ENCODE results near the gene CLOCK.

Gene CLOCK

DNA sequence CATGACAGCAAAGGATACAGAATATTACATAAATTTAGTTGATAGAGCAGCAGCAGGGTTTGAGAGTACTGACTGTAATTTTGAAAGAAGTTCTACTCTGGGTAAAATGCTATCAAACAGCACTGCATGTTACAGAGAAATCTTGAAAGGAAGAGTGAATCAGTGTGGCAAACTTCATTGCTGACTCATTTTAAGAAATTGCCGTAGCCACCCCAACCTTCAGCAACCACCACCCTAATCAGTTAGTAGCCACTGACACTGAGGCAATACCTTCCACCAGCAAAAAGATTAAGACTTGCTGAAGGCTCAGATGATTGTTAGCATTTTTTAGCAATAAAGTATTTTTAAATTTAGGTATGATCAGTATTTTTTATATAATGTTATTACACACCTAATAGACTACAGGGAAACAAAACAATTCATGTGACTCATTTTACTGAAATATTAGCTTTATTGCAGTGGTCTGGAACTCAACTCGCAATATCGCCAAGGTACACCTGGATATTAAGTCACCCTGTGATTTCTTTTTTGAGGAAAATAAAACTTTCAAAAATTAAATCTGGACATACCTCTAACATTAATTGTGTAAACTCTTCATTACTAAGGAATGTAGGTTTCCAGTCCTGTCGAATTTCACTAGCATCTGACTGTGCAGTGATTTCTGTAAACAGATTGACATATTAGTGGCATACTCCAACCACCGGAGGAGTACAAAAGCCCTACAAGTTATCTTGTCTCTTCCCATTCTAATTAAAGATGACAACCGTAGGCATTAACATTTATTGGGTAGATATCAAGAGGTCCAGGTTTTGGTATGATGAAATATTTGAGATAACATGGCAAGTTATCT lies 71.1 kb downstream of the CLOCK start:
- DNase-seq: no peak

DNA sequence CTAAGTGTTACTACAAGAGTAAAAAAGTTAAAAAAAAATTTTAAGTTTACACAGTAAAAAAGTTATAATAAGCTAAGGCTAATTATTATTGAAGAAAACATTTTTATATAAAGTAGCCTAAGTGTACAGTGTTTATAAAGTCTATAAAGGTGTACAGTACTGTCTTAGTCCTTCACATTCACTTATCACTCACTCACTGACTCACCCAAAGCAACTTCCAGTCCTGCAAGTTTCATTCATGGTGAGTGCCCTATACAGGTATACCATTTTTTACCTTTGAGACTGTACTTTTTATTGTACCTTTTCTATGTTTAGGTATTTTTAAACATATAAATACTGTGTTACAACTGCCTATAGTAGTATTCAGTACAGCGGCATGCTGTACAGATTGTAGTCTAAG lies 76.7 kb downstream of the CLOCK start:
- DNase-seq: no peak

DNA sequence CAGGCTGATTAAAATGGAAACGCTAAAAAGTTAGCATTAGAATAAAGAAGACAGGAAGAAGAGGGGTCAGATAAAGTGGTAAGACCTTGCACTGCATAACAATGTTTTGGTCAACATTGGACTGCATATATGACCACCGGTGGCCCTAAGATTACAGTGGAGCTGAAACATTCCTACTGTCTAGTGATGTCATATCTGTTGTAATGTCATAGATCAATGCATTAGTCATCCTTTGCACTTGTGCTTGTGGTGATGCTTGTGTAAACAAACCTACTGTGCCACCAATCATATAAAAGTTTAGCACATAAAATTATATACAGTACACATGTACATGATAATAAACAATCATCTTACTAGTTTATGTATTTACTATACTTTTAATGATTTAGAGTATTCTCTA lies 78.0 kb downstream of the CLOCK start:
- DNase-seq: no peak

DNA sequence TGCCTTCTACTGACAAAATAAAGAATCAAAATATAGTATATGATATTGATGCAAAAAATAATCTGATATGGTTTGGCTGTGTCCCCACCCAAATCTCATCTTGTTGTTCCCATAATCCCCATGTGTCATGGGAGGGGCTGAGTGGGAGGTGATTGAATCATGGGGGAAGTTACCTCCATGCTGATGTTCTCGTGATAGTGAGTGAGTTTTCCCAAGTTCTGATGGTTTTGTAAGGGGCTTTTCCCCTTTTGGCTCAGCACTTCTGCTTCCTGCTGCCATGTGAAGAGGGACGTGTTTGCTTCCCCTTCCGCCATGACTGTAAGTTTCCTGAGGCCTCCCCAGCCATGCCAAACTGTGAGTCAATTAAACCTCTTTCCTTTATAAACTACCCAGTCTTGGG lies 80.7 kb downstream of the CLOCK start:
- DNase-seq: no peak

DNA sequence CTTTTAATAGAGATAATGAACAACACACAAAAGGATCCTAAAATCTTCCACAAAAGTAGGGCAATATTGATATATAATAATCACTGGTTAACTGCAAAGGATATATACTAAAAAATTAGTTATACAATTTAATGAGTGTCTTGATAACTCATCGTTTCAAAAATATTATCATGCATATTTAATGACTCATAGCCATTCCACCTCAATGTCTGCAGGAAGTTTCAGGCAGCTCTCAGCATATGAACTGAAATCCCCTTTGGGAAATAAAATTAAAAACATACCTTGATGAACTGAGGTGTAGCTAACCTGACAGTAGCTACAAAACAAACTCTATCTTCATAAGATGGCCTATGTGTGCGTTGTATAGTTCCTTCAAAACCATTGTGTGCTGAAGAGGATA lies 88.1 kb downstream of the CLOCK start:
- no peak for DNase-seq

DNA sequence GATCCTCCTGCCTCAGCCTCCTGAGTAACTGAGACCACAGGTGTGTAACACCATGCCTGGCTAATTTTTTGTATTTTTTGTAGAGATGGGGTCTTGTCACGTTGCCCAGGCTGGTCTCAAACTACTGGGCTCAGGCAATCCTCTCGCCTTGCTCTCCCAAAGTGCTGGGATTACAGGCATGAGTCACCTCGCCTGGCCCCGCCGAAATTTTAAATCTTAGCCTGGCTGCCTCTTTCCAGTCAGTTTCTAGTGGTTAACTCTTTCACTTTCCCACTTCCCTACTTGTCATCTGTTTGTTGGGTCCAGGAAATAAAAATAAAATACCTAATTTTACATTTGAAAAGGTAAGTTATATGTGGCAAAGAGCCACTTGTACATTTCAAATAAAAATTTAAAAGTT lies 88.5 kb downstream of the CLOCK start:
- DNase-seq: no peak

DNA sequence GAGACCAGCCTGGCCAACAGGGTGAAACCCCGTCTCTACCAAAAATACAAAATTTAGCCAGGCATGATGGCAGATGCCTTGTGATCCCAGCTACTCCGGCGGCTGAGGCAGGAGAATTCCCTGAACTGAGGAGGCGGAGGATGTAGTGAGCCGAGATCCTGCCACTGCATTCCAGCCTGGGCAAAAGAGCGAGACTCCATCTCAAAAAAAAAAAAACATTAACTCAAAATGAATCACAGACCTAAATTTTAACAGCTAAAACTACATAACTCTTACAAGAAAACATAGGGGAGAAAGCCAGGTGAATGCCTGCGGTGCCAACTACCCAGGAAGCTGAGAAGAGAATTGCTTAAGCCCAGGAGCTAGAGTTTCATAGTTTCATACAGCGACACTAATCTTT lies 96.1 kb downstream of the CLOCK start:
- DNase-seq: no peak

DNA sequence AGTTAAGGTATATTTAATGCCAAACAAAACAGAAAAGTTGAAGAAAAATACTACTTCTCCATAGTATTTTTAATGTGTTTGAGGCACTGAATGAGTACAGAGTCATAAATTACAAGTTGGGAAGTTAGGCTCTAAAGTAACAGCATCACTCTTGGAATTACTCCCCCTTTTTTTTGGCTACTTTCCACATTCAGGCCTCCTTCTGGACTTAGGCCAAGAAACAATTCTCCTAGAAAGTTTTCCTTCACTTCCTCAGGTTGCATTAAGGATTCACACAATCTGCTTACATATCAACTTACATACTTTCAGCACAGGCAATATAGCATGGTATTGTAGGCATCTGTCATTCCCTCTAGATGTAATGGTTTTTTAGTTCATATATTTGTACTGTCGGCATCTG lies 98.9 kb downstream of the CLOCK start:
- no peak for DNase-seq

DNA sequence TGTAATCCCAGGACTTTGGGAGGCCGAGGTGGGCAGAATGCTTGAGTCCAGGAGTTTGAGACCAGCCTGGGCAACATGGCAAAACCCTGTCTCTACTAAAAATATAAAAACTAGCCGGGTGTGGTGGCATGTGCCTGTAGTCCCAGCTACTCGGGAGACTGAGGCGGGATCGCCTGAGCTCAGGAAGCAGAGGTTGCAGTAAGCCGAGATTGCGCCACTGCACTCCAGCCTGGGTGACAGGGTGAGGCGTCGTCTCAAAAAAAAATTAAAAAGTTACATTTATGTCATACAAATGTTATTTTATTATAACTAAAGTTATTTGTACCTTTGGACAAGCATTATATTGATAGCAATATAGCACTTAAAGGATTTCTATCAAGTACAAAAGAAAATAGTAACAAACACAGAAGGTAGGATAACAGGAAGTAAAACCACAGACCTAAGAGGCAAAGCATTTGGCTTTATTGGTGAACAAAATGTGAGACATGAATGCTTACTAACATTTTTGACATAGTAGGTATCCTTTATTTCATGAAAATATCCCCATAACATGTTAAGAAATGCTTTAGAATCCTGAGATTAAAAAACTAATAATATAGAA lies 99.5 kb downstream of the CLOCK start:
- DNase-seq: no peak

DNA sequence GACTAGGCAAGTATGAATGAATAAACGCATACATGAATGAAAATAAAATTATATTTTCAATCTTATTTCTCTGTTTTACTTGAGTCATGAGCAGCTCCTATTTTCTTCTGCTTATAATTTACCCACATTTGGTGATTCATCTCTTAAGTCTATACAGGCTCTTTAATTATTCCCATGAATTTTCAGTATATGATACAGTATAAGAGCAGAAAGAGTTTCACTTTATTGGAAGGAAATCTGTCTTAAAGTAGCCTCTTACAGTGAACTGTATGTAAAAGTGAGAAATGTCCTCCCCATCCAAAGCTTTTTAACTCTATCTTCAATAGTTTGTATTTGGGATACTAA lies 100.2 kb downstream of the CLOCK start:
- DNase-seq: no peak

DNA sequence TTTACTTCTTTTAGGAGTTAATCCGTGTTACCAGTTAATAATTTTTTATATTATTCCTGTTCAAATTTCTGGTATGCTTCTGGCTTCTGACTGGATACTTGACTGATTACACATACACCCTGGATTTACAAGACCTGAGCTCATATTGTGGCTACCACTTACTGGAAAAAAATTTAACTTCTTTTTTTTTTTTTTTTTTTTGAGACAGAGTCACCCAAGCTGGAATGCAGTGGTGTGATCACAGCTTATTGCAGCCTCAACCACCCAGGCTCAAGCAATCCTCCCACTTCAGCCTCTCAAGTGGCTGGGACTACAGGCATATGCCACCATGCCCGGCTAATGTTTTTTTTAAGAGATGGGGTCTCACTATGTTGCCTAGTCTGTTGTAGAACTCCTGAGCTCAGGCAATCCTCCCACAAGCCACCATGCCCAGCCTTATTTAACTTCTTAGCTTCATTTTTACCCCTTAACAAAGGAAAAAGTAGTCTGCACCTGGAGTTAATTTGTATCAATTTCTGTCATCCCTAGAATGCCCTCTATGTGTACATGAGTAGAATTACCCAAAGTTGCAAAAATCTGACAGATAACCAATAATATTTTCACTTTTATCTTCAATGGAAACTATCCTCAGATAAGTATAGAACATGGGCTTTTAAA lies 100.7 kb downstream of the CLOCK start:
- DNase-seq: no peak

DNA sequence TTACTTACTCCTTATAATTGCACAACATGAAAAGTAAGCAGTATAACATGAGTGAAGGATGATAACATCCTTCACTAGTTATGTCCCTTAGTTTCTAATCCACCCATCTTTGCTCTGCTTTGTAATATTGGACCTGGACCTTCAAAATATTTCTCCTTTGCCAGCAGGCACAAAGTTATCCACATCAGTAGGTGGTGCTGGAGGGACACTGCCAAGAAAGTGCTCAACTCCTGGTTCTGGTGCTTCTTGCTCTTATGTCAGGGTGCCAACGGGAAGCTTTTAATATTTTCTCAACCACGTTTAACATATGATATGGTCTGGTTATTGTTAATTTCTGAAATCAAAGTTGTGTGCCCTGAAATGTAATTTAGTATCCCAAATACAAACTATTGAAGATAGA lies 101.9 kb downstream of the CLOCK start:
- peak in 1 of 2 experiments; percentile 20 for DNase-seq

DNA sequence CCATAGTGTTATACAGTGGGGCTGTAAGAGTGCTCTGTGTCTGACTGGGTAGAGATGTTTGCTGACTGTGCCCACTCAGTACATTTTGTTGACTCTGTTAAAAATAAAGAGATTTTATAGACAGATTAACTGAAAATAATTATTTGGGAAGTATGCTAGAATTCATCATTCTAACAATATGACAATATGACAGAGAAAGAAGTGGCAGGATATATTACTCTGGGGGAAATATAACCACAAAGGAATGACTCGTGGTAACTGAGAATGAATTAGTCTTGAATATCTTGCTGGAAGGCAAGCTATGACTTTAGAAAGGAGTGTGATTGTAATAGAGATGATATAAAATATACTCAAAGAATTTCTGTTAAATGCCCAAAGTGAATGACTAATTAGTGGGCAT lies 104.2 kb downstream of the CLOCK start:
- DNase-seq: no peak

DNA sequence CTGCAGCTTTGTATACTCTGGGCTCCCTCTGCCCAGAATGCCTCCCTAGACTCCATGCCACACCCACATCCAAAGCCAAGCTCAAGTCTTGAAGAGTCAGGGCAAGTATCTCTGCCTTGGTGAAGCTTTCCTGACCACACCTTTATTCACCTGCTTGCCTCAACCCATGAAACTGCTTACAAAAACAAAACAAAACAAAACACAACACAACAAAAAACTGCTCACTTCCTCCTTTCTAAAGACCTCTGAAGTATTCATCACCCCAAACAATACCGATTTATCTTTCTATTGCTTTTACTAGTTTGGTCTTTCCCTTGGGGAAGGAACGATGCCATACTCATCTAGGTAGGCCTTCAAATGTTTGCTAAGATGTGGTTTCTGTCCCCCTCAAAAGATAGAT lies 105.9 kb downstream of the CLOCK start:
- no peak for DNase-seq

DNA sequence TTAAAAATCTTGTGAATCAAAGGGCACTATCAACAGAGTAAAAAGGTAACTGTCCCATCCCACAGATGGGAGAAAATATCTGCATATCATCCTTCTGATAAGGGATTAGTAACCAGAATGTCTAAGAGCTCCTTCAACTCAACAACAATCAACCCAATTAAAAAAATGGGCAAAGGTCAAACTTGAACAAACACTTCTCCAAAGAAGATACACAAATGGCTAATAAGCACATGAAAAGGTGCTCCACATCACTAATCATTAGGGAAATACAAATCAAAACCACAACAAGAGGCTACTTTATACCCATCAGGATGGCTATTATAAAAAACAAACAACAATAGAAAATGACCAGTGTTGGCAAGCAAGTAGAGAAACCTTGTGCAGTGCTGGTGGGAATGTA lies 107.7 kb downstream of the CLOCK start:
- no peak for DNase-seq

DNA sequence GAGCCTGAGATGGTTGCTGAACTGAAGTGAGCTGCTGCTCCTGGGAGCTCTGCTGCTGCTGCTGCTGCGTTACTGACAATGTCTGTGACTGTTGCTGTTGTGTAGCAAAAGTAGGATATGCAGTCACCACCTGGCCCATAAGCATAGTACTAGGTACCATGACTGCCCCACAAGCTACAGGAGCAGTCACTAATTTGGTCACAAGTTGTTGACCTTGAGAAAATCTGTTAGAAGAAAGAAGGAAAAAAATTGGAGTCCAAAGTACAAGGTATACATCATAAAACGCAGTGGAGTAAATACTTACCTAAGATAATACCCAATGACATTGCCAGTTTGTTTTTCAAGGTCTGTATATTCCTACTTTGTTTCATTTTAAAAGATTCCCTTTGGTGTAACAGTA lies 108.4 kb downstream of the CLOCK start:
- no peak for DNase-seq

DNA sequence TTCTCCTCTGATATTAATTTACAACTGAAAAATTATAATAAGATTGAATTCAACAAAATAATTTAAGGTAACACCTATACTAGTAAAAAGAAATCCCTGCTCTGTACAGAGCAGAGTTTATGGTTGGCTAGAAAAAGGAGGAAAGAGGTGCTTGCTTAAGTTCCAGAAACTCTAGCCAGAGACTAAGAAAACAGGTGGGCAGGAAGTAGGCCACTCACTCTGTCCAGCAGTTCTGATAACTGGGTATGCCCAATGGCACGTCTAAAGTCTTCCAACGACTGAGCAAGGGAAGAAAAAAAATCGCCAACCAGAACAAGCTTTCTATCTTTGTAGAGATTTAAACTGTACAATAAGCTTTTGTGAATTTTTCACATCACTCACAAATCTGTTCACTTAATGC lies 108.9 kb downstream of the CLOCK start:
- no peak for DNase-seq

DNA sequence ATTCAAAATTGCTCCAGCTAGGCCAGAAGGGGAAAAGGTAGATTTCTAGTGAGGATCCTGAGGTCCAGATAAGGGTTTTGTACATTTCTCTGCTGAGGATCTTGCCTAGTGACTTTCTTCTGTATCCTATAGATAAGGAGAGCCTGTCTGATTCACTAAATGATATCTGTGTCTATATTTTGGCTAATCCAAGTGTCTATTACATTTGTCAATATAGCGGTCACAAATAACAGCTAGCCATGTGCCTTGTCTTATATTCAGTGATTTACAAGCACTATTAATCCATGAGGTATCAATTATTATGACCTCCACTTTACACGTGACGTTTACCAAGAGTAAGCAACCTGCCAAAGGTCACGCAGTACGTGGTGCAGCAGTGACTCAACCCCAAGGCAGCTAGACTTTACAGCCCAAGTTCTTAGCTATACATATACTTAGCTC lies 109.3 kb downstream of the CLOCK start:
- DNase-seq: no peak

DNA sequence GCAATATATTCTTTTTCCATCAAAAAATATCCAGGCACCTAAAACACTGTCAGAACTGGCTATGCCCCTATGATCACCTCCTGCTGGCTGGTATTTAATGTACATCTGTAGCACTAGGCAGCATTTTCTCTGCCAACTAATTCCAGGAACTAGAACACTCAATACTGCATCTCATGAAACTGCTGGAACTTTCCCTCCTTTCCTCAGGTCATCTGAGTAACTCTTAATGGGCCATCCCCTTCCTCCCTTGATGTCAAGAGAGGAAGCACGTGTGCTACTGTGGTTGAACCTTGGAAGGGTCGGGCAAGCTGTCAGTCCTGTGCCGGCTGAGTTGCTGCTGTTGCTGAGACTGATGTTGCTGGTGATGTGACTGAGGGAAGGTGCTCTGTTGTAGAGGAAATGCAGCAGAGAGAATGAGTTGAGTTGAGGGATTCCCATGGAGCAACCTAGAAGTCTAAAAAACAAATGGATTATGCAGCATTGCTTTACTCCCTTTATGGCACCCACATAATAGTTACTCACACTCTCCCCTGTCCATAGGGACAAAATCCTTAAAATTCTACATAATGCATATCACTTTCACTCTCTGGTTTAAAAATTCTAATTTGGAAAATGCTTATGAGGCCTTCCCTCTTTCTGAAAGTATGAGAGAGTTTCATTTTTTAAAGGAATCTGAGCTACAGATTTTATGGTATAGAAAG lies 111.4 kb downstream of the CLOCK start:
- DNase-seq: no peak

DNA sequence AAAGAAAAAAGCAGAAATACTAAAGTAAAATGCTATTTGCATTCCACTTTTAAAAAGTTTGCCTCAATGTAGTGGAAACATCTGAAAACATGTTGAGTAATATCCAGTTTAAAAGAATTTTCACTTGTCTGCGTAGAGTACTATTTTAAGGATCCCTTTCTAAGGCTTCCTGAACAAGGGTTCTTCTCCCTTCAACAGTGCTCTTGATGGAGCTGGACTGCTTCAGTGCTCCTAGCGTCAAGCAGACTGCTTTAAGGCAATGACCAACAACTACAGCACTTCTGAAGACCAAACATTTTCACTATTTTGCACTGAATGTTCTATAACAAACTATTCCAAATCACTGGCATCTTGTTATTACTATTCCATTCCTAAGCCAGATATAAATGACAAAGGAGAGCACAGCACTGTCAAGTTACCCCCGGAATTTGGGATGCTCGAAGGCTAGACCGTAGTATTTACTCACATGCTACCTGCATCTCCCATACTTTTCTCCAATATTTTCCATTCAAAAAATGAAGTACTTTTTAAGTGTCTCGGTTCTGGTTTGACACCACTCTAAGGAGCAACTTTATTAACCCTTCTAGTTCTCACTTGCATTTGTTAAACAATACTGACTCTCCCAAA lies 114.9 kb downstream of the CLOCK start:
- DNase-seq: no peak

DNA sequence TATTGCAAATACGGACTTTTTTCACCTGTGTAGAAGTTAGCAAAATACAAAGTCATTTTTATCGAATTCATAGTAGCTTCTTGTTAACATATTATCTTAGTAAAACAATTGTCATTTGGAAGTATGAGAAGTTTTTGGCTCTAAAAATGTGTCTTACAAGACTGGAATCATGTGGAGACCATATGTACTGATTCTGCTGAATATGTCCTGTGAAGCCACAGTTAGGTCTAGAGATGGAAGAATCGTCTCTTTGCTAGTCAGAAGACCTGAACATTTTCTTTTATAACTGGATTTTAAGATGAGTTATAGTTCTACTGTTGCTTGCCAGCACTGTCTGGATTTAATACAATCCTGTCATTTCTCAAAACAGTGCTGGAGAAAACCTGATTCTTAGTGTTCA lies 121.9 kb downstream of the CLOCK start:
- no peak for DNase-seq

DNA sequence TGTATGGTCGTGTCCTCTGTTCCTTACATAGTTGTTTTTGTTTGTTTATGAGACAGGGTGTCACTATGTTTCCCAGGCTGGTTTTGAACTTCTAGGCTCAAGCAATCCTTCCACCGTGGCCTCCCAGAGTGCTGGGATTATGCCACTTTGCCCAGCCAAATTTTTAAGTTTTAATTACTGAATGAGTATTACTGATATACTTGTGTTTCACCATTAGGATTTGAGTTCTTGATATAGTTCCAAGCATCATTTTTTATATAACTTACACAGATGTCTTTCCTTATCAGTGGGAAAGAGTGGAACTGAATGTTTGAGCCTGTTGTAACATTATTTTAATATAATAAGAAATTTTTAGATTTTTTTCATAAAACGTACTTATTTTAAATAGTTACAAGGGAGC lies 130.5 kb downstream of the CLOCK start:
- no peak for DNase-seq

DNA sequence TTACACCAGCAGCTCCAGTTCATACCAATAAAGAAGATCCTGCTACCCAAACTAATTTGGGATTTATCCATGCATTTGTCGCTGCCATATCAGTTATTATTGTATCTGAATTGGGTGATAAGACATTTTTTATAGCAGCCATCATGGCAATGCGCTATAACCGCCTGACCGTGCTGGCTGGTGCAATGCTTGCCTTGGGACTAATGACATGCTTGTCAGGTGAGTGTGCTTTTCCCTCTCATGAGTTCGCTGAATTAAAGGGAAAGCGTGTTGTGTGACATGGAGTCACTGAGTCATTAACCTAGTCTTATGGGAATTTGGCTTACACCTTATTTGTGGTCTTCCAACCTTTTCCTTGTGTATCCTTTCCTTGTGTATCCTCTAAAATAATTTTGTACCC lies 135.1 kb downstream of the CLOCK start:
- no peak for DNase-seq
